Smooth muscle cell (in vitro differentiated cells): ENCODE measurements around the gene AVPR1B. TPM values are rescaled to one million over a fixed set of nuclear protein-coding genes. Genes with fewer than 3 reads are reported as not detected.

Source experiments
- DNase-seq: peaks from one replicate; lab custom pipeline; 2025; ENCODE audit not compliant: unreplicated experiment; lab: John Stamatoyannopoulos, UW
- H2AFZ ChIP-seq: fragments of 200-600 bp; sonication (generic); 2 replicates; pipeline ENCODE4 v1.6.0; 2016; ENCODE audit warnings: antibody characterized with exemption, low read depth, mild to moderate bottlenecking
- H3F3A ChIP-seq: fragments of 200-600 bp; sonication (generic); 2 replicates; pipeline ENCODE4 v1.6.0; 2017; ENCODE audit warnings: antibody characterized with exemption, low read depth
- H3K27ac ChIP-seq: fragments of 200-600 bp; sonication (generic); 2 replicates; pipeline ENCODE4 v1.5.1; 2016; ENCODE audit warnings: low read depth, mild to moderate bottlenecking
- H3K27me3 ChIP-seq: fragments of 200-600 bp; sonication (generic); 2 replicates; pipeline ENCODE4 v1.6.1; 2016; ENCODE audit warnings: low read depth, mild to moderate bottlenecking
- H3K36me3 ChIP-seq: fragments of 200-600 bp; sonication (generic); 2 replicates; pipeline ENCODE4 v1.5.1; 2016; ENCODE audit warnings: low read depth
- H3K4me1 ChIP-seq: fragments of 200-600 bp; sonication (generic); 2 replicates; pipeline ENCODE4 v1.5.1; 2016; ENCODE audit warnings: low read depth
- H3K4me2 ChIP-seq: fragments of 200-600 bp; sonication (generic); 2 replicates; pipeline ENCODE4 v1.6.0; 2016; ENCODE audit warnings: mild to moderate bottlenecking
- H3K4me3 ChIP-seq: fragments of 200-600 bp; sonication (generic); 2 replicates; pipeline ENCODE4 v1.5.1; 2016; ENCODE audit warnings: mild to moderate bottlenecking
- H3K79me2 ChIP-seq: fragments of 200-600 bp; sonication (generic); 2 replicates; pipeline ENCODE4 v1.6.0; 2016; ENCODE audit warnings: low read depth, mild to moderate bottlenecking
- H3K9ac ChIP-seq: fragments of 200-600 bp; sonication (generic); 2 replicates; pipeline ENCODE4 v1.6.0; 2016; ENCODE audit warnings: low read depth
- H3K9me3 ChIP-seq: fragments of 200-600 bp; sonication (generic); replicated peaks from 2 replicates; pipeline ENCODE4 v1.5.1; 2016; ENCODE audit warnings: low read depth
- H4K20me1 ChIP-seq: fragments of 200-600 bp; sonication (generic); 2 replicates; pipeline ENCODE4 v1.6.0; 2016; ENCODE audit warnings: low read depth
- WGBS: methylation state at CpG from one replicate; pipeline ENCODE4 v1.1.7; 2016; ENCODE audit warnings: low lambda C conversion rate; 5-methylcytosine and 5-hydroxymethylcytosine counted together
- polyA plus RNA-seq: library from polyadenylated mRNA; unstranded; fragments of >200 nt; fragmentation: Nextera tagmentation; extraction: Ambion mirVana; gene quantifications from 2 replicates; pipeline ENCODE4 v1.2.1, GENCODE V29; 2016
- total RNA-seq: library from RNA; depleted of rRNA; stranded (reverse); fragments of >200 nt; gene quantifications from 2 replicates; pipeline ENCODE4 v1.2.3, GENCODE V29; 2014
- TF ChIP-seq, protein P1 (sequence below): fragments of 200-600 bp; sonication (generic); IDR thresholded peaks from 2 replicates; pipeline ENCODE4 v1.5.1; 2017; ENCODE audit warnings: borderline replicate concordance, mild to moderate bottlenecking, antibody characterized with exemption; ENCODE audit not compliant: insufficient read depth, poor library complexity, severe bottlenecking

AVPR1B gene
- total and polyA plus RNA-seq, 2 experiments from 2014 or later, result not detected

DNA sequence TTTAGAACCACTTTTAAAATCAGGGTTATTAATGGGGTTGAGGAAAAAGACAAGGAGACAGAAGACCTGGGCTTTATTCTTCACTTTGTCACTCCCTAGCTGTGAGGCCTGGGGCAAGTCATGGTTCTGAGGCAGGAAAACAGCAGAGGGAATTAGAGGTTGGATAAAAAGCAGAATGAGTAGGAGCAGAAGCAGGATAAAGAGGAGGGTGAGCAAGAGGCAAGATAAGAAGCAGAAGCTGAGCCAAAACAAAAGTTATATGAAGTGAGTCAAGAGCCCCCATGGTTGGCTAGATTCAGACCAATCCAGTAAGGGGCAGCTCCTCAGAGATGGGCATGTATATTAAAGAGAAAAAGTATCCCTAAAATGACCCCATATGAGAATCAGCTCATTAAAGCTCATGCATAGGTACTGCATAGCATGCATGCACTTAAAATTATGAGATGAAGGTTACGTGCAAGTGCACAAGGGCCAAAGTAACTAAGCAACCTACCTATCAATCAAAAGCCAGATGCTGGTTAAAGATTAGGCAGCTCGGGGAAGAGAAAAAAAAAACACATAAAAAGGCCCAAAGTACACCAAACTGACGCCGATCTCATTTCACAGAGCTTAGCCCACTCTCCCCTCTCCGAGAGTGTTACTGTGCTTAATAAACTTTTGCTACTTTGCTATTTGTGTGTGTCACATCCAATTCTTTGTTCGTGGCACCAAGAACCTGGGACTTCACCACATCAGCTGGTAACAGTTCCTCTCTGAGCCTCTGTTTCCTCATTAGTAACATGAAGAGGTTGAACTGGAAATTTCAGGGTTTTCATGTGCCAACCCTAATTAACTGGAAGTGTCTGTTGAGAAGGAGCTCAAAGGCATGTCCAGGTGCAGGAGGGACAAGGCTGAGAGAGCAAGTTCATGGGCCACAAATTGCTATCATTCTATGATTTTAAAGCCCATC lies 2.2 kb downstream of the AVPR1B start:
- Histone ChIP-seq H3K9ac (no peak overlapping the region), H3K4me3 (no peak overlapping the region), H3F3A (no peaks in the 10 kb centered on the region), H3K79me2 (no peaks in the 10 kb centered on the region), H3K27ac (no peak overlapping the region), H3K4me2 (no peak overlapping the region), H3K4me1 (no peaks in the 10 kb centered on the region), H2AFZ (no peak overlapping the region), H3K36me3 (no peaks in the 10 kb centered on the region), H4K20me1 (no peaks in the 10 kb centered on the region), H3K9me3 (no peaks in the 10 kb centered on the region), H3K27me3 (peaks cover 28% of the 10 kb centered on the region)
- no peak for DNase-seq
- TF ChIP-seq, protein P1, sequence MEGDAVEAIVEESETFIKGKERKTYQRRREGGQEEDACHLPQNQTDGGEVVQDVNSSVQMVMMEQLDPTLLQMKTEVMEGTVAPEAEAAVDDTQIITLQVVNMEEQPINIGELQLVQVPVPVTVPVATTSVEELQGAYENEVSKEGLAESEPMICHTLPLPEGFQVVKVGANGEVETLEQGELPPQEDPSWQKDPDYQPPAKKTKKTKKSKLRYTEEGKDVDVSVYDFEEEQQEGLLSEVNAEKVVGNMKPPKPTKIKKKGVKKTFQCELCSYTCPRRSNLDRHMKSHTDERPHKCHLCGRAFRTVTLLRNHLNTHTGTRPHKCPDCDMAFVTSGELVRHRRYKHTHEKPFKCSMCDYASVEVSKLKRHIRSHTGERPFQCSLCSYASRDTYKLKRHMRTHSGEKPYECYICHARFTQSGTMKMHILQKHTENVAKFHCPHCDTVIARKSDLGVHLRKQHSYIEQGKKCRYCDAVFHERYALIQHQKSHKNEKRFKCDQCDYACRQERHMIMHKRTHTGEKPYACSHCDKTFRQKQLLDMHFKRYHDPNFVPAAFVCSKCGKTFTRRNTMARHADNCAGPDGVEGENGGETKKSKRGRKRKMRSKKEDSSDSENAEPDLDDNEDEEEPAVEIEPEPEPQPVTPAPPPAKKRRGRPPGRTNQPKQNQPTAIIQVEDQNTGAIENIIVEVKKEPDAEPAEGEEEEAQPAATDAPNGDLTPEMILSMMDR, result no peak
- 92% methylated on average over 6 of the region's 6 CpGs for WGBS

DNA sequence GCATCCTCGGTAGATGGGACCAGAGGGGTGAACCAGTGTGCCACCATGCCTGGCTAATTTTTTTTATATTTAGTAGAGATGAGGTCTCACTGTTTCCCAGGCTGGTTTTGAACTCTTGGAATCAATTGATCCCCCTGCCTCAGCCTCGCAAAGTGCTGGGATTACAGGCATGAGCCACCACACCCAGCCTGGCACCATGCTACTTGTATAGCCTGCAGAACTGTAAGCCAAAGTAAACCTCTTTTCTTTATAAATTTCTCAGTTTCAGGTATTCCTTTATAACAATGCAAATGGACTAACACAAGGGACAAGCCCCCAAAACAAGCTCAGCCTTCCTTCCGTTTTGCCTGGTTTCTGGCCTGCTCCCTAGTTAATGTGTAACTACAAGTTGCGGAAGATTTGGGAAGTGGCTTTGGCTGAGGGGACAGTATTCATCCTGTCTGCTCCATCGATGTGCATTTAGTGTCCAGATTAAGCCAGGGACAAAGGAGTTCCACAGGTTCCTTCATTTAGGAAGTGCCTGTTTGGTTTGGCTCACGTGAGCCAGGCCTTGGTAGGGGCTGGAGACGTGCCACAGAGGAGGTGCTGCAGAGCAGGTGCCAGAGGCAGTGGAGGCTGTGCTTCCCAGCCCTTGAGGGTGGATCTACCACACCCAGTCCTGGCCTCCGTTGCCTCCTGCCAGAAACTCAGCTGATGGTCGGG lies 4.4 kb downstream of the AVPR1B start:
- Histone ChIP-seq H3K36me3 (no peaks in the 10 kb centered on the region), H3K9ac (no peak overlapping the region), H3F3A (no peaks in the 10 kb centered on the region), H2AFZ (no peak overlapping the region), H3K9me3 (no peaks in the 10 kb centered on the region), H4K20me1 (no peaks in the 10 kb centered on the region), H3K27ac (no peak overlapping the region), H3K4me2 (no peak overlapping the region), H3K4me3 (no peak overlapping the region), H3K4me1 (no peaks in the 10 kb centered on the region), H3K79me2 (no peaks in the 10 kb centered on the region), H3K27me3 (peaks cover 12% of the 10 kb centered on the region)
- DNase-seq, result no peak
- TF ChIP-seq, protein P1, result no peak
- WGBS, result 79% methylated on average over 9 of the region's 9 CpGs

DNA sequence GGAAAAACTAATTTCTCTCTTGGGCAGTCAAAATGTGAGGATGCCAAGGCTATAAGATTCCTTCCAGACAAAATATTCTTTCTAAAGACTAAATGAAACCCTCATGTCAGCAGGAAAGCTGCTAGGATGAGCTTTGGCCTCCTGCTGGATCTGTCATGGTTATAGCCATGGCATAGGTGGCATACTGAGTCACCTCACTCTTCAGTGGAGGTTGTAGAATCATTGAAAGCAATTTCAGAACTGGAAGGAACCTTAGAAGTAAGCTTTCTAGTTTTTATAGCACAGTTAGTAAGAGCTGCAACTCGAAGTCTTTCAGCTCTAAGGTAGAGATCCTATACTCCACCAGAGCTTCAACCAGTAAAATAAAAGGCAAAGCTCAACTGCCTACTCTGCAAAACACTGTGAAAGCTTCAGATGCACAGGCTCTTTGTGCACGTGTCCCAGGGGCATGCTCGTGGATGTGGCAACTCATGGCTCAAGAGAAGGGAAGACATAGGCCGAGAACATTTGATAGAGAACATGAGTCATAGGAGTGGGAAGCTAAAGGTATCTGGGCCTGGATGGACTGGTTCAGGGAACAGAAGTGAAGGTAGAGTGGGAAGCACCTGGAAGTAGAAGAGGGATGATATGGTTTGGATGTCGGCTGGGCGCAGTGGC lies 5.8 kb downstream of the AVPR1B start:
- no peaks in the 10 kb centered on the region for H3K4me1 ChIP-seq
- H3K27me3 ChIP-seq, result no peaks in the 10 kb centered on the region
- no peaks in the 10 kb centered on the region for H3K9me3 ChIP-seq
- H3K4me3 ChIP-seq, result no peak overlapping the region
- H2AFZ ChIP-seq, result no peak overlapping the region
- no peaks in the 10 kb centered on the region for H3K36me3 ChIP-seq
- no peaks in the 10 kb centered on the region for H3K79me2 ChIP-seq
- H3F3A ChIP-seq, result no peaks in the 10 kb centered on the region
- no peak overlapping the region for H3K9ac ChIP-seq
- TF ChIP-seq, protein P1, result no peak
- no peak overlapping the region for H3K27ac ChIP-seq
- 73% methylated on average over 6 of the region's 6 CpGs for WGBS
- H3K4me2 ChIP-seq, result no peak overlapping the region
- no peak for DNase-seq
- H4K20me1 ChIP-seq, result no peaks in the 10 kb centered on the region
